Keratinocyte (primary cell): ENCODE results near the gene GRIA4.

ENCODE experiments used
- EZH2 ChIP-seq: IDR thresholded peaks from one replicate; pipeline ENCODE4 v1.6.1; 2012; ENCODE audit warnings: inconsistent platforms, mild to moderate bottlenecking, low read length, moderate library complexity
- TF ChIP-seq, protein P1 (sequence below), 3 experiments: IDR thresholded peaks in 1 of 3; conservative IDR thresholded peaks in 1 of 3; optimal IDR thresholded peaks in 1 of 3; 2 replicates in 2 of 3; 3 replicates in 1 of 3; pipeline versions ENCODE3 to v1.5.1; 2011; ENCODE audit warnings: low read length in 3 of 3, mild to moderate bottlenecking in 3 of 3, moderate library complexity in 2 of 3, control low read depth in 1 of 3, inconsistent platforms in 1 of 3; ENCODE audit not compliant: insufficient read depth in 2 of 3; ENCODE audit errors: extremely low read depth in 1 of 3

DNA sequence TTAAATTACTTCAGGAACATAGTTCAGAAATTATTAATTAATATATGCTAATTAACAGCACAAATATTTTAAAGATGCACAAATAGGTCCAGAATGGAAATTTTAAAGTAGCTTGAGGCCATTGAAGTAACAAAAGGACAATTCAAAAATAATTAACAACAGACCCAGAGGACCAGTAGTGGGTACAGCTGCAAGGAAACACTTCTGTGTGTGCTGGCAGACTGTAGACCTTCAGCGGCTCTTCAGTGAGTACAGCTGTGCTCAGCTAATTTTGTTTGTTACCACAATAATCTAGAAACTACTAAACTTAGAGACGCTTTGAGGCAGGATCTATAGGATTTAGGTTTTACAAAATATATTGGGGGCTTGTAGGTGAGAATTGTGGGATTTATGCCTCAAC lies 103.8 kb downstream of the GRIA4 start:
- no peak for TF ChIP-seq EZH2
- TF ChIP-seq, protein P1, sequence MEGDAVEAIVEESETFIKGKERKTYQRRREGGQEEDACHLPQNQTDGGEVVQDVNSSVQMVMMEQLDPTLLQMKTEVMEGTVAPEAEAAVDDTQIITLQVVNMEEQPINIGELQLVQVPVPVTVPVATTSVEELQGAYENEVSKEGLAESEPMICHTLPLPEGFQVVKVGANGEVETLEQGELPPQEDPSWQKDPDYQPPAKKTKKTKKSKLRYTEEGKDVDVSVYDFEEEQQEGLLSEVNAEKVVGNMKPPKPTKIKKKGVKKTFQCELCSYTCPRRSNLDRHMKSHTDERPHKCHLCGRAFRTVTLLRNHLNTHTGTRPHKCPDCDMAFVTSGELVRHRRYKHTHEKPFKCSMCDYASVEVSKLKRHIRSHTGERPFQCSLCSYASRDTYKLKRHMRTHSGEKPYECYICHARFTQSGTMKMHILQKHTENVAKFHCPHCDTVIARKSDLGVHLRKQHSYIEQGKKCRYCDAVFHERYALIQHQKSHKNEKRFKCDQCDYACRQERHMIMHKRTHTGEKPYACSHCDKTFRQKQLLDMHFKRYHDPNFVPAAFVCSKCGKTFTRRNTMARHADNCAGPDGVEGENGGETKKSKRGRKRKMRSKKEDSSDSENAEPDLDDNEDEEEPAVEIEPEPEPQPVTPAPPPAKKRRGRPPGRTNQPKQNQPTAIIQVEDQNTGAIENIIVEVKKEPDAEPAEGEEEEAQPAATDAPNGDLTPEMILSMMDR (optimal IDR thresholded peaks at IDR 0.05 in 1 of 3, IDR thresholded peaks at IDR 0.05 in 1 of 3, conservative IDR thresholded peaks at IDR 0.05 in 1 of 3; ENCODE audit: extremely low read depth in 1 of 3, insufficient read depth in 2 of 3, low read length in 3 of 3) = no peak
